Right hindlimb (tissue), 1 donor: ENCODE results near the gene LRRC53.

Experiments
- DNase-seq: peaks from one replicate; pipeline ENCODE4 v3.0.0-alpha.2; 2018

The LRRC53 gene

GRCh38 chr1:74430342-74430934, 82.0 kb downstream of the LRRC53 start:
- DNase-seq, result no peak

GRCh38 chr1:74429580-74429979, 82.8 kb downstream of the LRRC53 start:
- no peak for DNase-seq

- no peak for DNase-seq
Observed at GRCh38 chr1:74427681-74428080, 84.7 kb downstream of the LRRC53 start.

- no peak for DNase-seq
Observed at GRCh38 chr1:74426208-74426937, 86.0 kb downstream of the LRRC53 start.

GRCh38 chr1:74425676-74426075, 86.7 kb downstream of the LRRC53 start:
- no peak for DNase-seq

GRCh38 chr1:74423471-74423870, 88.9 kb downstream of the LRRC53 start:
- DNase-seq, result no peak

GRCh38 chr1:74422421-74423292, 89.8 kb downstream of the LRRC53 start:
- DNase-seq, result no peak

GRCh38 chr1:74420467-74420866, 91.9 kb downstream of the LRRC53 start:
- no peak for DNase-seq
